Measurements from ENCODE around the gene TSPO. TPM values are rescaled to one million over a fixed set of nuclear protein-coding genes. Genes with fewer than 3 reads are reported as not detected.

Gene TSPO
- total RNA-seq, 1 experiment from 2014 or later = 44.6 TPM

DNA sequence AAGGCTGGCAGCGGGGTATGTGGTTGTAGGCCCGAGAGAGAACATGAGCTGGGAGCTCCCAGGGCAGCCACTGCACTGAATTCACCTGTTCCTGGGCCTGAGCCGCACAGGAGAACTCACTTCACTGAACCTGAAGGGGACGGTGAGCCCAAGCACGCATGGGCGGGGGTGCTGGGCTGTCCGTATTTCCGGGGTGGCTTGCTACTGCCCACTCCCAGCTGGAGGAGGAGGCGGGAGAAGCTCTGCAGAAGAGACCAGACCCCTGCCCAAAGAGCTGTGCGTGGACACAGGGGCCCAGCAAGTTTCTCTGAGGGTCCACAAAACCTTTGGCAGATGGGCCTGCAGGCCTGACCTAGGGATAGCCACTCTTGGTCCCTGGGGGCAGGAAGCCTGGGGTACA lies 30.8 kb downstream of the TSPO start:
- peaks cover 22% of the 10 kb centered on the region for H3K36me3 Mint-ChIP-seq (ENCODE audit: insufficient read depth, unreplicated experiment)
- H3K27ac Mint-ChIP-seq (ENCODE audit: unreplicated experiment) = no peak overlapping the region
- no peak for DNase-seq
- no peaks in the 10 kb centered on the region for H3K9me3 Mint-ChIP-seq (ENCODE audit: unreplicated experiment)
- BruUV-seq (replicated peaks) = no TSS peak
- no peak overlapping the region for H3K4me3 Mint-ChIP-seq (ENCODE audit: unreplicated experiment)
- Histone ChIP-seq H3K27me3 (replicated peaks; ENCODE audit: control insufficient read depth, insufficient read depth, low read length) (no peaks in the 10 kb centered on the region), H3K36me3 (ENCODE audit: control insufficient read depth, insufficient read depth, low read length) (peaks cover 6% of the 10 kb centered on the region), H3K4me3 (ENCODE audit: low read depth, low read length) (no peak overlapping the region), H3K4me1 (peaks cover 9% of the 10 kb centered on the region; the same call in 1 of the 2 replicates), H3K9me3 (no peaks in the 10 kb centered on the region)
- peaks cover 17% of the 10 kb centered on the region for H3K4me1 Mint-ChIP-seq (ENCODE audit: low read depth, unreplicated experiment)
- intact Hi-C loops (cut with micrococcal nuclease; ENCODE audit: unreplicated experiment) = no loop called here
- ChIA-PET POLR2A (no interaction called here), CTCF (no interaction called here)
- H3K27me3 Mint-ChIP-seq (ENCODE audit: insufficient read depth, unreplicated experiment) = no peaks in the 10 kb centered on the region
- no peak for TF ChIP-seq CTCF (IDR thresholded peaks at IDR 0.05; ENCODE audit: insufficient read depth in 1 of 2, low read depth in 1 of 2, low read length in 1 of 2, severe bottlenecking in 1 of 2, unreplicated experiment in 1 of 2)

- no TSS peak for BruUV-seq (replicated peaks)
- no peak for TF ChIP-seq CTCF (IDR thresholded peaks at IDR 0.05; ENCODE audit: insufficient read depth in 1 of 2, low read depth in 1 of 2, low read length in 1 of 2, severe bottlenecking in 1 of 2, unreplicated experiment in 1 of 2)
- intact Hi-C loops (cut with micrococcal nuclease; ENCODE audit: unreplicated experiment) = no loop called here
- Histone ChIP-seq H3K9me3 (no peaks in the 10 kb centered on the region), H3K36me3 (ENCODE audit: control insufficient read depth, insufficient read depth, low read length) (peaks cover 6% of the 10 kb centered on the region), H3K27me3 (replicated peaks; ENCODE audit: control insufficient read depth, insufficient read depth, low read length) (no peaks in the 10 kb centered on the region), H3K4me3 (ENCODE audit: low read depth, low read length) (no peak overlapping the region), H3K4me1 (peaks cover 9% of the 10 kb centered on the region; the same call in 1 of the 2 replicates)
- Mint-ChIP-seq H3K27ac (ENCODE audit: unreplicated experiment) (no peak overlapping the region), H3K36me3 (ENCODE audit: insufficient read depth, unreplicated experiment) (peaks cover 22% of the 10 kb centered on the region), H3K27me3 (ENCODE audit: insufficient read depth, unreplicated experiment) (no peaks in the 10 kb centered on the region), H3K9me3 (ENCODE audit: unreplicated experiment) (no peaks in the 10 kb centered on the region), H3K4me1 (ENCODE audit: low read depth, unreplicated experiment) (peaks cover 17% of the 10 kb centered on the region), H3K4me3 (ENCODE audit: unreplicated experiment) (no peak overlapping the region)
- CTCF ChIA-PET = no interaction called here
- POLR2A ChIA-PET = no interaction called here
- DNase-seq = no peak
These were observed 31.4 kb downstream of the TSPO start for GRCh38 chr22:43182726-43183125.

DNA sequence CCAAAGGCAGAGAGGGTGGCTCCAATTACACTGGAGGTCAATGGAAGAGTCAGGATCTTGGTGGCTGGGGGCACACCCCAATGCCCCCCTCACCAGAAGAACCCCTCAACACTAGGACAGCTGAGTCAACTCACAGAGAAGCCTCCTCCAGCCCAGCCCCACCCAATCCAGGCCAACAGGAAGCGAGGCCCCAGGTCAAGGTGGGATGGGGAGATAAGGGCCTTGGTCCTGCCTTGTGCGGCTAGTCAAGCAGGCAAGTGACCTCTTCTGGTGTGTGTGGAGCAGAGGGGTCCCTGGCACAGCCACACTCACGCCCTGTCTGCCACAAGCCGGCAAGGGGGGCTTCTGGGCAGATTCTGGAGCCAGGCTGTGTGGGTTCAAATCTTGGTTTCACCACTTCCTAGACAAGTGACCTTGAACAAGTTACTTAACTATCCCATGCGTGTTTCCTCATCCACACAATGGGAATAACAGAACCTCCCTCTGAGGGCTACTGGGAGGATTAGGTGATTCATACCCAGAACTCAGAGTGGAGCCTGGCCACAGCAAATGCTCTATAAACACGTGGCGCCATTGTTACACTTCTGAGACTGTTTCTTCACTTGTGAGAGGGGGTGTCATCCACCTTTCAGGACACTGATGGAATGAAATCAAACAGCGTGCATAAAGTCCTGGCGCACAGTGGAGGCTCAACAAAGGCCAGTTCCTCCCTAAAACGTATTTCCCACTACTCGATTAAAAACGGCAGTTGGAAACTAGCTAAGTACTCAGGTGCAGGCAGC lies 32.3 kb downstream of the TSPO start:
- peaks cover 17% of the 10 kb centered on the region for H3K4me1 Mint-ChIP-seq (ENCODE audit: low read depth, unreplicated experiment)
- peaks cover 20% of the 10 kb centered on the region for H3K36me3 Mint-ChIP-seq (ENCODE audit: insufficient read depth, unreplicated experiment)
- no peaks in the 10 kb centered on the region for H3K9me3 Mint-ChIP-seq (ENCODE audit: unreplicated experiment)
- peaks cover 13% of the 10 kb centered on the region; the same call in 1 of the 2 replicates for H3K4me1 ChIP-seq
- peaks cover 6% of the 10 kb centered on the region for H3K36me3 ChIP-seq (ENCODE audit: control insufficient read depth, insufficient read depth, low read length)
- H3K27ac Mint-ChIP-seq (ENCODE audit: unreplicated experiment) = peak overlapping the region; percentile 82
- no peak overlapping the region for H3K4me3 ChIP-seq (ENCODE audit: low read depth, low read length)
- TF ChIP-seq CTCF (IDR thresholded peaks at IDR 0.05; ENCODE audit: insufficient read depth in 1 of 2, low read depth in 1 of 2, low read length in 1 of 2, severe bottlenecking in 1 of 2, unreplicated experiment in 1 of 2) = no peak
- CTCF ChIA-PET = no interaction called here
- no peaks in the 10 kb centered on the region for H3K27me3 ChIP-seq (replicated peaks; ENCODE audit: control insufficient read depth, insufficient read depth, low read length)
- H3K9me3 ChIP-seq = no peaks in the 10 kb centered on the region
- DNase-seq = no peak
- H3K4me3 Mint-ChIP-seq (ENCODE audit: unreplicated experiment) = peak overlapping the region; percentile 46
- intact Hi-C loops (cut with micrococcal nuclease; ENCODE audit: unreplicated experiment) = no loop called here
- no TSS peak for BruUV-seq (replicated peaks)
- H3K27me3 Mint-ChIP-seq (ENCODE audit: insufficient read depth, unreplicated experiment) = no peaks in the 10 kb centered on the region
- POLR2A ChIA-PET = no interaction called here

Measured in Caco-2 (cell line).